H9 (cell line): ENCODE data around the gene UCP2. TPM values are rescaled to one million over a fixed set of nuclear protein-coding genes. Genes with fewer than 3 reads are reported as not detected.

Experiments
- DNase-seq: peaks from one replicate; pipeline ENCODE4 v3.0.0-alpha.2; 2017
- H2AFZ ChIP-seq: one replicate; pipeline ENCODE4 v1.6.1; 2013; ENCODE audit warnings: mild to moderate bottlenecking, low read length, control low read depth, moderate library complexity
- H2AK5ac ChIP-seq: 2 replicates; pipeline ENCODE4 v1.6.1; 2013; ENCODE audit warnings: low read length, control low read depth, mixed read lengths; ENCODE audit not compliant: insufficient read length
- H2BK120ac ChIP-seq: one replicate; pipeline ENCODE4 v1.6.1; 2013; ENCODE audit warnings: low read depth, mild to moderate bottlenecking, low read length, control low read depth, inconsistent platforms; ENCODE audit not compliant: poor library complexity, severe bottlenecking
- H2BK12ac ChIP-seq: 2 replicates; pipeline ENCODE4 v1.6.1; 2013; ENCODE audit warnings: low read length, control low read depth, mixed read lengths, low read depth; ENCODE audit not compliant: insufficient read length
- H2BK15ac ChIP-seq: 2 replicates; pipeline ENCODE4 v1.6.1; 2013; ENCODE audit warnings: low read depth, low read length, control low read depth
- H2BK20ac ChIP-seq: one replicate; pipeline ENCODE4 v1.6.1; 2013; ENCODE audit warnings: low read depth, mild to moderate bottlenecking, low read length, control low read depth, inconsistent platforms; ENCODE audit not compliant: poor library complexity, severe bottlenecking
- H2BK5ac ChIP-seq: 2 replicates; pipeline ENCODE4 v1.6.1; 2013; ENCODE audit warnings: low read length, control low read depth, mixed read lengths; ENCODE audit not compliant: insufficient read length
- H3K14ac ChIP-seq: 2 replicates; pipeline ENCODE4 v1.6.1; 2013; ENCODE audit warnings: low read length, control low read depth; ENCODE audit not compliant: insufficient read depth
- H3K18ac ChIP-seq: 2 replicates; pipeline ENCODE4 v1.6.1; 2013; ENCODE audit warnings: low read depth, mild to moderate bottlenecking, mixed read lengths, low read length, control low read depth; ENCODE audit not compliant: insufficient read length
- H3K23ac ChIP-seq: 2 replicates; pipeline ENCODE4 v1.6.1; 2013; ENCODE audit warnings: low read length, control low read depth, mixed read lengths, low read depth; ENCODE audit not compliant: insufficient read length
- H3K23me2 ChIP-seq: 2 replicates; pipeline ENCODE4 v1.6.1; 2013; ENCODE audit warnings: low read depth, mild to moderate bottlenecking, mixed read lengths, low read length, control low read depth; ENCODE audit not compliant: insufficient read length, poor library complexity, severe bottlenecking
- H3K27ac ChIP-seq: 2 replicates; pipeline ENCODE4 v1.5.1; 2013; ENCODE audit warnings: low read length, control low read depth, mixed read lengths, low read depth; ENCODE audit not compliant: insufficient read length
- H3K27me3 ChIP-seq: 2 replicates; pipeline ENCODE4 v1.6.1; 2013; ENCODE audit warnings: low read length, control low read depth, inconsistent platforms; ENCODE audit not compliant: insufficient read depth
- H3K4ac ChIP-seq: 2 replicates; pipeline ENCODE4 v1.6.1; 2013; ENCODE audit warnings: low read depth, mild to moderate bottlenecking, control low read depth, inconsistent platforms, low read length, moderate library complexity
- H3K4me1 ChIP-seq: 2 replicates; pipeline ENCODE4 v1.6.1; 2013; ENCODE audit warnings: low read length, control low read depth, inconsistent platforms; ENCODE audit not compliant: insufficient read depth
- H3K4me2 ChIP-seq: 2 replicates; pipeline ENCODE4 v1.6.1; 2013; ENCODE audit warnings: low read length, control low read depth, mixed read lengths; ENCODE audit not compliant: insufficient read length, insufficient read depth
- H3K56ac ChIP-seq: 2 replicates; pipeline ENCODE4 v1.6.1; 2013; ENCODE audit warnings: low read depth, mild to moderate bottlenecking, mixed read lengths, low read length, control low read depth; ENCODE audit not compliant: insufficient read length
- H3K79me1 ChIP-seq: 2 replicates; pipeline ENCODE4 v1.6.1; 2013; ENCODE audit warnings: low read depth, mild to moderate bottlenecking, moderate library complexity, low read length, control low read depth, inconsistent platforms; ENCODE audit not compliant: insufficient read depth, poor library complexity, severe bottlenecking
- H3K79me2 ChIP-seq: 2 replicates; pipeline ENCODE4 v1.6.1; 2013; ENCODE audit warnings: low read length, control low read depth, inconsistent platforms; ENCODE audit not compliant: insufficient read depth
- H3K9ac ChIP-seq: 2 replicates; pipeline ENCODE4 v1.6.1; 2013; ENCODE audit warnings: low read length, control low read depth, mixed read lengths; ENCODE audit not compliant: insufficient read length; ENCODE audit errors: extremely low read depth
- H3K9me3 ChIP-seq: one replicate; pipeline ENCODE4 v1.6.1; 2013; ENCODE audit warnings: low read depth, low read length, inconsistent platforms; ENCODE audit not compliant: control insufficient read depth
- H3T11ph ChIP-seq: one replicate; pipeline ENCODE4 v1.6.1; 2013; ENCODE audit warnings: mild to moderate bottlenecking, low read length, control low read depth, inconsistent platforms
- H4K20me1 ChIP-seq: one replicate; pipeline ENCODE4 v1.6.1; 2013; ENCODE audit not compliant: control insufficient read depth, insufficient read length, insufficient read depth
- H4K5ac ChIP-seq: 2 replicates; pipeline ENCODE4 v1.6.1; 2013; ENCODE audit warnings: low read depth, mild to moderate bottlenecking, mixed read lengths, low read length, control low read depth; ENCODE audit not compliant: insufficient read length
- H4K8ac ChIP-seq: replicated peaks from 2 replicates; pipeline ENCODE4 v1.6.1; 2013; ENCODE audit warnings: low read length, control low read depth, mixed read lengths, low read depth; ENCODE audit not compliant: insufficient read length
- H4K91ac ChIP-seq: 2 replicates; pipeline ENCODE4 v1.6.1; 2013; ENCODE audit warnings: low read depth, mild to moderate bottlenecking, moderate library complexity, mixed read lengths, low read length, control low read depth; ENCODE audit not compliant: insufficient read length
- H3K27ac Mint-ChIP-seq, 3 experiments: 2 replicates in 2 of 3; 3 replicates in 1 of 3; pipeline ENCODE4 v1.8.0; 2020 to 2021; ENCODE audit warnings: mixed read lengths in 3 of 3, mild to moderate bottlenecking in 1 of 3, moderate library complexity in 1 of 3
- H3K27me3 Mint-ChIP-seq: 2 replicates; pipeline ENCODE4 v1.8.0; 2021; ENCODE audit warnings: low read depth, mild to moderate bottlenecking, moderate library complexity, mixed read lengths
- H3K36me3 Mint-ChIP-seq, 3 experiments: 2 replicates in 2 of 3; 3 replicates in 1 of 3; pipeline ENCODE4 v1.8.0; 2020 to 2021; ENCODE audit warnings: low read depth in 3 of 3, mixed read lengths in 3 of 3; ENCODE audit not compliant: insufficient read depth in 1 of 3
- H3K4me1 Mint-ChIP-seq, 2 experiments: 2 replicates each; pipeline ENCODE4 v1.8.0; 2020; ENCODE audit warnings: mixed read lengths in 2 of 2
- H3K4me3 Mint-ChIP-seq, 2 experiments: 2 replicates in 1 of 2; 3 replicates in 1 of 2; pipeline ENCODE4 v1.8.0; 2020 to 2021; ENCODE audit warnings: mild to moderate bottlenecking in 2 of 2, mixed read lengths in 2 of 2, moderate library complexity in 1 of 2
- H3K9me3 Mint-ChIP-seq, 2 experiments: 2 replicates in 1 of 2; 3 replicates in 1 of 2; pipeline ENCODE4 v1.8.0; 2020; ENCODE audit warnings: mild to moderate bottlenecking in 2 of 2, mixed read lengths in 2 of 2, moderate library complexity in 1 of 2
- WGBS: extraction: QIAGEN DNeasy Blood & Tissue Kit; methylation state at CpG from one replicate; pipeline ENCODE4 v1.1.7; 2013; ENCODE audit warnings: missing lambda C conversion rate, low lambda C conversion rate, mixed read lengths; ENCODE audit not compliant: insufficient read length; ENCODE audit errors: extremely low coverage; 5-methylcytosine and 5-hydroxymethylcytosine counted together
- total RNA-seq: library from RNA; stranded (reverse); gene quantifications from 2 replicates; pipeline ENCODE4 v1.2.1, GENCODE V29; 2021
- TF ChIP-seq, protein P1 (sequence below): fragments of 200-600 bp; sonication (generic); conservative IDR thresholded peaks from 3 replicates; pipeline ENCODE4 v1.8.0; 2021; ENCODE audit warnings: antibody characterized with exemption, mild to moderate bottlenecking

Gene UCP2
- total RNA-seq, 1 experiment from 2014 or later, result 62.1 TPM

- no peak overlapping the region for H2BK12ac ChIP-seq
- TF ChIP-seq, protein P1, sequence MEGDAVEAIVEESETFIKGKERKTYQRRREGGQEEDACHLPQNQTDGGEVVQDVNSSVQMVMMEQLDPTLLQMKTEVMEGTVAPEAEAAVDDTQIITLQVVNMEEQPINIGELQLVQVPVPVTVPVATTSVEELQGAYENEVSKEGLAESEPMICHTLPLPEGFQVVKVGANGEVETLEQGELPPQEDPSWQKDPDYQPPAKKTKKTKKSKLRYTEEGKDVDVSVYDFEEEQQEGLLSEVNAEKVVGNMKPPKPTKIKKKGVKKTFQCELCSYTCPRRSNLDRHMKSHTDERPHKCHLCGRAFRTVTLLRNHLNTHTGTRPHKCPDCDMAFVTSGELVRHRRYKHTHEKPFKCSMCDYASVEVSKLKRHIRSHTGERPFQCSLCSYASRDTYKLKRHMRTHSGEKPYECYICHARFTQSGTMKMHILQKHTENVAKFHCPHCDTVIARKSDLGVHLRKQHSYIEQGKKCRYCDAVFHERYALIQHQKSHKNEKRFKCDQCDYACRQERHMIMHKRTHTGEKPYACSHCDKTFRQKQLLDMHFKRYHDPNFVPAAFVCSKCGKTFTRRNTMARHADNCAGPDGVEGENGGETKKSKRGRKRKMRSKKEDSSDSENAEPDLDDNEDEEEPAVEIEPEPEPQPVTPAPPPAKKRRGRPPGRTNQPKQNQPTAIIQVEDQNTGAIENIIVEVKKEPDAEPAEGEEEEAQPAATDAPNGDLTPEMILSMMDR, result peak; percentile 27; the same call in 1 of the 3 replicates
- H2BK120ac ChIP-seq, result no peak overlapping the region
- no peak overlapping the region for H3K27ac ChIP-seq
- no peak overlapping the region for H2BK20ac ChIP-seq
- H4K5ac ChIP-seq, result no peak overlapping the region
- H2BK15ac ChIP-seq, result no peak overlapping the region
- H4K8ac ChIP-seq, result no peak overlapping the region
- H3K9me3 Mint-ChIP-seq, result no peaks in the 10 kb centered on the region
- no peaks in the 10 kb centered on the region for H3K79me2 ChIP-seq
- no peak overlapping the region for H3K27ac Mint-ChIP-seq
- H3K14ac ChIP-seq, result no peak overlapping the region
- WGBS, result 100% methylated on average over 2 of the region's 6 CpGs
- no peak for DNase-seq
- H3K4me1 ChIP-seq, result no peaks in the 10 kb centered on the region
- no peak overlapping the region for H4K91ac ChIP-seq
- no peak overlapping the region for H3K4me2 ChIP-seq
- no peaks in the 10 kb centered on the region for H3K23me2 ChIP-seq
- no peaks in the 10 kb centered on the region for H4K20me1 ChIP-seq
- no peaks in the 10 kb centered on the region for H3K27me3 ChIP-seq
- H3K36me3 Mint-ChIP-seq, result no peaks in the 10 kb centered on the region
- H3K56ac ChIP-seq, result no peak overlapping the region
- no peak overlapping the region for H3K4ac ChIP-seq
- no peak overlapping the region for H3K9ac ChIP-seq
- no peaks in the 10 kb centered on the region for H3K79me1 ChIP-seq
- H2BK5ac ChIP-seq, result no peak overlapping the region
- H3K27me3 Mint-ChIP-seq, result peaks cover 5% of the 10 kb centered on the region
- H3K9me3 ChIP-seq, result no peaks in the 10 kb centered on the region
- no peak overlapping the region for H2AFZ ChIP-seq
- H3K4me3 Mint-ChIP-seq, result no peak overlapping the region
- no peak overlapping the region for H2AK5ac ChIP-seq
- no peak overlapping the region for H3T11ph ChIP-seq
- peaks cover 6 to 8% of the 10 kb centered on the region in 2 experiments; a peak in 2 of 4 replicates for H3K4me1 Mint-ChIP-seq
- H3K23ac ChIP-seq, result no peak overlapping the region
- no peak overlapping the region for H3K18ac ChIP-seq
Observed at GRCh38 chr11:73989156-73989555, 6.5 kb upstream of the UCP2 start.
